ENCODE data around the gene ST6GALNAC3.

ST6GALNAC3 gene

GRCh38 chr1:76264642-76265041, 190.1 kb downstream of the ST6GALNAC3 start:
- TF ChIP-seq, protein P1, sequence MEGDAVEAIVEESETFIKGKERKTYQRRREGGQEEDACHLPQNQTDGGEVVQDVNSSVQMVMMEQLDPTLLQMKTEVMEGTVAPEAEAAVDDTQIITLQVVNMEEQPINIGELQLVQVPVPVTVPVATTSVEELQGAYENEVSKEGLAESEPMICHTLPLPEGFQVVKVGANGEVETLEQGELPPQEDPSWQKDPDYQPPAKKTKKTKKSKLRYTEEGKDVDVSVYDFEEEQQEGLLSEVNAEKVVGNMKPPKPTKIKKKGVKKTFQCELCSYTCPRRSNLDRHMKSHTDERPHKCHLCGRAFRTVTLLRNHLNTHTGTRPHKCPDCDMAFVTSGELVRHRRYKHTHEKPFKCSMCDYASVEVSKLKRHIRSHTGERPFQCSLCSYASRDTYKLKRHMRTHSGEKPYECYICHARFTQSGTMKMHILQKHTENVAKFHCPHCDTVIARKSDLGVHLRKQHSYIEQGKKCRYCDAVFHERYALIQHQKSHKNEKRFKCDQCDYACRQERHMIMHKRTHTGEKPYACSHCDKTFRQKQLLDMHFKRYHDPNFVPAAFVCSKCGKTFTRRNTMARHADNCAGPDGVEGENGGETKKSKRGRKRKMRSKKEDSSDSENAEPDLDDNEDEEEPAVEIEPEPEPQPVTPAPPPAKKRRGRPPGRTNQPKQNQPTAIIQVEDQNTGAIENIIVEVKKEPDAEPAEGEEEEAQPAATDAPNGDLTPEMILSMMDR (IDR thresholded peaks at IDR 0.05) = no peak
- TF ChIP-seq ZFX (IDR thresholded peaks at IDR 0.05; ENCODE audit: borderline replicate concordance) = no peak
- no peak overlapping the region for H3K27ac ChIP-seq

DNA sequence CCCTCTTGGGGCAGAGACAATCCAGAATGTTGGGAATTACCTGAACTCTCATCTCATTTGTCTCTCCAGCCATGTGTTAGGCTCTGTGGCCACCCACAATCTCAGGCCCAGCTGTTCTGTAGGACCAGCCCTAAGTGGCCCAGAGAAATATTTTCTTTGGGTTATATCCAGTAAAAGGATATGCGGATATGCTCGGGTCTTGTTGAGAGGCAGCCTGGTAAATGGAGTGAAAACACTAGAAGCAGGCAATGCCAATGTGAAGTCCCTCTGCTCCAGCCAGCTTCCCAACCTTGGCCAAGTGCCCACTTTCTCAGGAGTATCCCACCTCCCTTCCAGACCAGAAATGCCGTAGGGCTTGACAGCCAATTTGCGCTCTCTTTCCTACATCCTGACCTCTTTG, 192.2 kb downstream of the ST6GALNAC3 start:
- H3K27ac ChIP-seq = no peak overlapping the region
- TF ChIP-seq, protein P1 (IDR thresholded peaks at IDR 0.05) = no peak

DNA sequence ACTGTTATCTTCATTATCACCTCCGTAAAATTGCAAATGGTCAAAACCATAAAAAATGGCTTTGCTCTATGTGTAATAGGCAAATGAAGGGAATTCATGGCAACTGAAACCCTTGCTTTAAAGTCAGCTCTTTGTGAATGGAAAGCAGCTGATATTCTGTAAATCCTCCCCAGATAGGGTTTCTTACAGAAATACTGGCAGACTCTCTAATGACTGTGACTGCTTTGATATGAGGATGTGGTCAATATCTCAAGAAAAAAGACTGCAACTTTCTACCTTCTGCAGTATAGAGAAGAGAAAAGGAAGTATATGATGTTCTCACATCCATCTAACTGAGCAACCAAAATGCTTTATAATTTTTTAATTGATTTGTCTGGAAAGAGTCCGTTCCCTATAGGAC, 193.1 kb downstream of the ST6GALNAC3 start:
- no peak for TF ChIP-seq ZFX (IDR thresholded peaks at IDR 0.05; ENCODE audit: borderline replicate concordance)
- TF ChIP-seq, protein P1 (IDR thresholded peaks at IDR 0.05) = no peak
- no peak overlapping the region for H3K27ac ChIP-seq

GRCh38 chr1:76268341-76268740, 193.8 kb downstream of the ST6GALNAC3 start:
- TF ChIP-seq, protein P1 (IDR thresholded peaks at IDR 0.05) = no peak
- TF ChIP-seq ZFX (IDR thresholded peaks at IDR 0.05; ENCODE audit: borderline replicate concordance) = no peak
- no peak overlapping the region for H3K27ac ChIP-seq

DNA sequence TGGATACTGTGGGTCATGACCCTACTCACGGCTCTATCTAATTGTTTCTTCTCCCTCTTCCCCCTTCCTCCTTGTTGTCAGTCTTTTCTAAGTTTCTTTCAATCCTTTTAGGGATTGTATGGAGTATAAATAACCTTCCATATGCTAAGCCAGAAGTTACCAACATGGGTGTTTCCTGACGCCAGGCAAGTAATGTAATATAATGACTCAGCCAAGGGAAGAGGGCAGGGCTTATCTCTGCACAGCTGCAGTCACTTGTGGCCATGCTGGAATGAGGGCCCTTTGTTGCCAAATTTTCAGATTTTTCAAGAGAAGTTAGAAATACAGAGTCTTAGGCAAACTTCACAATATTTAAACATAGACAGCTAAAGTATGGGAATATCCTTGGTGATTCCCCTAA, 194.6 kb downstream of the ST6GALNAC3 start:
- TF ChIP-seq, protein P1 (IDR thresholded peaks at IDR 0.05) = no peak
- no peak for TF ChIP-seq ZFX (IDR thresholded peaks at IDR 0.05; ENCODE audit: borderline replicate concordance)
- no peak overlapping the region for H3K27ac ChIP-seq

- TF ChIP-seq, protein P1 (IDR thresholded peaks at IDR 0.05) = no peak
- TF ChIP-seq ZFX (IDR thresholded peaks at IDR 0.05; ENCODE audit: borderline replicate concordance) = no peak
Measured at GRCh38 chr1:76274302-76274701, 199.8 kb downstream of the ST6GALNAC3 start.

DNA sequence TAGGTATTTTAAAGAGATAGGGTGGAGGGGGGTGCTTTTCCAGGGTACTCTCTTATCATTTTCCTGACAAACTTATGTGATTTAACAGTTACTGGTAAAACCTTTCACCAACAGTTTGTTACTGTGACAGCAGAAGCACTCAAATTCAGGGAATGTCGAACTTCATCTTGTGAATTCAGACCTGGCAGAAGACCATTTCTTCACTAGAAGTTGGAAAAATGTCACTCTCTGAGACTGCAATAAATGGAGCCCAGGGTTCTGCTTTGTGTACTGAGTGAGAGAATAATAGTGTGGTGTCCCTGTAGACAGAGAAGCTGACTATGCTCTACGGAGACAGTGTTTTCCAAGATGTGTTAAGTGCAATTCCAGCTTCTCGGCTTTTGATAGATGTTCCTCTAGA, 200.2 kb downstream of the ST6GALNAC3 start:
- TF ChIP-seq ZFX (IDR thresholded peaks at IDR 0.05; ENCODE audit: borderline replicate concordance) = no peak
- no peak overlapping the region for H3K27ac ChIP-seq

More at GRCh38 chr1:76274302-76274701, 199.8 kb downstream of the ST6GALNAC3 start:
- no peak overlapping the region for H3K27ac ChIP-seq

GRCh38 chr1:76278711-76279100, 204.2 kb downstream of the ST6GALNAC3 start:
- H3K27ac ChIP-seq = no peak overlapping the region
- TF ChIP-seq, protein P1 (IDR thresholded peaks at IDR 0.05) = no peak
- TF ChIP-seq ZFX (IDR thresholded peaks at IDR 0.05; ENCODE audit: borderline replicate concordance) = no peak

Measured in 22Rv1 (cell line).